MCF 10A (cell line): ENCODE data around the gene CAMTA1. TPM values are rescaled to one million over a fixed set of nuclear protein-coding genes. Genes with fewer than 3 reads are reported as not detected.

ENCODE experiments used
- BruUV-seq: library from RNA; stranded (reverse); fragments of 400-500 nt; replicated peaks from 2 replicates; lab custom pipeline; 2021; lab: Mats Ljungman, UMichigan
- CTCF ChIA-PET: fragments of 300-600 bp; sonication (Branson Sonifier 250); formaldehyde crosslinking; extraction: SDS; loops from one replicate; lab custom pipeline; 2021; ENCODE audit warnings: antibody characterized with exemption, inconsistent platforms; lab: Yijun Ruan, JAX
- POLR2A ChIA-PET: fragments of 300-600, 350-650 bp; sonication (Branson Sonifier 250); formaldehyde crosslinking; extraction: SDS; loops from one replicate; lab custom pipeline; 2020; ENCODE audit warnings: antibody characterized with exemption, inconsistent platforms; lab: Yijun Ruan, JAX
- DNase-seq: peaks from one replicate; pipeline ENCODE4 v3.0.0-alpha.2; 2018; ENCODE audit not compliant: unreplicated experiment
- H3K27ac Mint-ChIP-seq: one replicate; pipeline ENCODE4 v1.8.0; 2022; ENCODE audit warnings: mild to moderate bottlenecking, low read depth, mixed read lengths; ENCODE audit not compliant: unreplicated experiment
- H3K27me3 Mint-ChIP-seq: one replicate; pipeline ENCODE4 v1.8.0; 2022; ENCODE audit warnings: mixed read lengths; ENCODE audit not compliant: insufficient read depth, unreplicated experiment
- H3K36me3 Mint-ChIP-seq: one replicate; pipeline ENCODE4 v1.8.0; 2022; ENCODE audit warnings: mild to moderate bottlenecking, moderate library complexity, mixed read lengths; ENCODE audit not compliant: insufficient read depth, unreplicated experiment
- H3K4me1 Mint-ChIP-seq: one replicate; pipeline ENCODE4 v1.8.0; 2022; ENCODE audit warnings: mixed read lengths; ENCODE audit not compliant: insufficient read depth, unreplicated experiment
- H3K4me3 Mint-ChIP-seq: one replicate; pipeline ENCODE4 v1.8.0; 2022; ENCODE audit warnings: mild to moderate bottlenecking, moderate library complexity, mixed read lengths; ENCODE audit not compliant: unreplicated experiment
- H3K9me3 Mint-ChIP-seq: one replicate; pipeline ENCODE4 v1.8.0; 2022; ENCODE audit warnings: mixed read lengths; ENCODE audit not compliant: unreplicated experiment
- intact Hi-C: fragments of 100-400 bp; cut with micrococcal nuclease; formaldehyde crosslinking; loops from 2 replicates; pipeline ENCODE4 v1.14.1; 2022
- total RNA-seq: library from RNA; stranded (reverse); gene quantifications from 2 replicates; pipeline ENCODE4 v1.2.3, GENCODE V29; 2022
- TF ChIP-seq, protein P1 (sequence below): fragments of 200-600 bp; IDR thresholded peaks from one replicate; pipeline ENCODE4 v1.8.0; 2022; ENCODE audit warnings: antibody characterized with exemption, mild to moderate bottlenecking; ENCODE audit not compliant: unreplicated experiment

Gene CAMTA1
- total RNA-seq, 1 experiment from 2014 or later, result 74.1 TPM

DNA sequence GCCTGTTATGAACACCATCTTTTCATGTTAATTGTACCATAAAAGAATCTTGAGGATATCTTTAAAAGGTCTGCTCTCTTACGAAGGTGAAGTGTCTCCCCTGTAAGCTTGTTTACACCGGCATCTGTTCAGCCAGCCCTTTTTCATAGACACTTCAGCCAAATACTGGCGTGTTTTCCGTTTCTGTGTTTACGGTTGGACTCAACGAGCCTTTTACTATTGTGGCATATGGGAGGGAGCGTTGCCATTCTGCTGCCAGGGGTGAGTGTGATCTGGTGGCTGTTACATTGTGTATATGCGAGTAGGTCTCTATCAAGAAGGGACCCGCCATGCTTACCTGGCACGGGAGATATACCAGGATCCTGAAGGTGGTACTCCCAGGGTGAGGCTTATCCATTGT, 433.8 kb downstream of the CAMTA1 start:
- no peaks in the 10 kb centered on the region for H3K9me3 Mint-ChIP-seq
- intact Hi-C loops, result loop anchor here (2.0 kb wide), 1 partner anchor 500 kb away; no protein-coding TSS in a partner anchor
- no peak overlapping the region for H3K27ac Mint-ChIP-seq
- CTCF ChIA-PET, result interaction anchor here (0.6 to 1.9 kb wide), 4 partner anchors 8 to 1217 kb away, joined by 3 to 8 read pairs (median 3); no protein-coding TSS in a partner anchor
- no TSS peak for BruUV-seq
- no peaks in the 10 kb centered on the region for H3K36me3 Mint-ChIP-seq
- peaks cover 22% of the 10 kb centered on the region for H3K27me3 Mint-ChIP-seq
- peaks cover 6% of the 10 kb centered on the region for H3K4me1 Mint-ChIP-seq
- DNase-seq, result no peak
- POLR2A ChIA-PET, result no interaction called here
- H3K4me3 Mint-ChIP-seq, result no peak overlapping the region
- TF ChIP-seq, protein P1, sequence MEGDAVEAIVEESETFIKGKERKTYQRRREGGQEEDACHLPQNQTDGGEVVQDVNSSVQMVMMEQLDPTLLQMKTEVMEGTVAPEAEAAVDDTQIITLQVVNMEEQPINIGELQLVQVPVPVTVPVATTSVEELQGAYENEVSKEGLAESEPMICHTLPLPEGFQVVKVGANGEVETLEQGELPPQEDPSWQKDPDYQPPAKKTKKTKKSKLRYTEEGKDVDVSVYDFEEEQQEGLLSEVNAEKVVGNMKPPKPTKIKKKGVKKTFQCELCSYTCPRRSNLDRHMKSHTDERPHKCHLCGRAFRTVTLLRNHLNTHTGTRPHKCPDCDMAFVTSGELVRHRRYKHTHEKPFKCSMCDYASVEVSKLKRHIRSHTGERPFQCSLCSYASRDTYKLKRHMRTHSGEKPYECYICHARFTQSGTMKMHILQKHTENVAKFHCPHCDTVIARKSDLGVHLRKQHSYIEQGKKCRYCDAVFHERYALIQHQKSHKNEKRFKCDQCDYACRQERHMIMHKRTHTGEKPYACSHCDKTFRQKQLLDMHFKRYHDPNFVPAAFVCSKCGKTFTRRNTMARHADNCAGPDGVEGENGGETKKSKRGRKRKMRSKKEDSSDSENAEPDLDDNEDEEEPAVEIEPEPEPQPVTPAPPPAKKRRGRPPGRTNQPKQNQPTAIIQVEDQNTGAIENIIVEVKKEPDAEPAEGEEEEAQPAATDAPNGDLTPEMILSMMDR, result no peak

DNA sequence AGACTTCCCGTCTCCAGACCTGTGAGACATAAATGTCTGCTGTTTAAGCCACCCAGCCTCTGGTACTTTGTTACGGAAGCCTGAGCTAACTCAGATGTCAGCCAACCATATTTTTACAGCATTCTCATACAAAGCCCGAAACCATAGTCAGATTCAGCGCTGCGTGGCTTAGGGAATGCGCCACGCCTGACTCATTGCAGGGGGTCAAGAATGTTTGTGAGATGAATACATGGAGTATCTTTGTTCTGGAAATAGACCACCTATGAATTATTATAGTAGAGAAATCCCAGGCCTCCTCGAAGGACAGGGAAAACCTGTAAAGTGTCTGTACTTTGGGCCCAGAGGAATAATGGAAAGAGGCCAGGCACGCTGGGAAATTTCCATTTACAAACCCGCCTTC, 434.8 kb downstream of the CAMTA1 start:
- no TSS peak for BruUV-seq
- no peak for DNase-seq
- Mint-ChIP-seq H3K4me3 (no peak overlapping the region), H3K4me1 (peaks cover 6% of the 10 kb centered on the region), H3K9me3 (no peaks in the 10 kb centered on the region), H3K27ac (no peak overlapping the region), H3K36me3 (no peaks in the 10 kb centered on the region), H3K27me3 (peaks cover 14% of the 10 kb centered on the region)
- POLR2A ChIA-PET, result no interaction called here
- CTCF ChIA-PET, result interaction anchor here (0.6 to 1.2 kb wide), 3 partner anchors 177 to 1218 kb away, joined by 3 to 11 read pairs (median 3); no protein-coding TSS in a partner anchor
- intact Hi-C loops, result loop anchor here (5.0 kb wide), 1 partner anchor 427 kb away; no protein-coding TSS in a partner anchor
- TF ChIP-seq, protein P1, result no peak

DNA sequence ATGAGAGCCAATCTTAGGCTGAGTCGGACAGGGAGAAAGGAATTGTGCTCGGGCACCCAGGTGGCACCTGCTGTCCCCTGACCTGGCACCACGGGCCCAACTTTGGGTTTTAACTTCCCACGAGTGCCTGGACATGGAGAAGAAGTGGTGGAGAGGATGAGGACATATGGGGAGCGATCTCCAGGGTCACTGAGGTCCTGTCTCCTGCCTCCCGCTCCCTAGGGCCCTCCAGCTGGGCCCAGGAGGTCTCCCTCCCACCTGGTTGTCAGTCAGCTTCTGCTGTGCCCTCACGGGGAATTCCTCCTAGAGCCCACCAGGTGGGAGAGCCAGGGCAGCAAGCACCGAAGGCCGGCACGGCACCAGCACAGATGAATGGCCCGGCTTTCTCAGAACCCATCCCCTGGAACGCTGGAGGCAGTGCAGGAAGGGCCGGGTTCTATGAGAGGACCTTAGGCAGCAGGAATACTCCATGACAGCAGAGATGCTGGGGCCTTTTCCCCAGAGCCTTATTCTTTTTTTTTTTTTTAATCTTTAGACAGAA, 435.5 kb downstream of the CAMTA1 start:
- POLR2A ChIA-PET, result no interaction called here
- no TSS peak for BruUV-seq
- Mint-ChIP-seq H3K27me3 (peaks cover 7% of the 10 kb centered on the region), H3K4me3 (no peak overlapping the region), H3K9me3 (no peaks in the 10 kb centered on the region), H3K4me1 (peaks cover 6% of the 10 kb centered on the region), H3K27ac (no peak overlapping the region), H3K36me3 (peaks cover 3% of the 10 kb centered on the region)
- intact Hi-C loops, result loop anchor here (5.0 kb wide), 1 partner anchor 427 kb away; no protein-coding TSS in a partner anchor
- no peak for DNase-seq
- TF ChIP-seq, protein P1, result no peak
- CTCF ChIA-PET, result interaction anchor here (0.6 to 2.4 kb wide), 5 partner anchors 178 to 340 kb away, joined by 3 to 9 read pairs (median 4); no protein-coding TSS in a partner anchor

DNA sequence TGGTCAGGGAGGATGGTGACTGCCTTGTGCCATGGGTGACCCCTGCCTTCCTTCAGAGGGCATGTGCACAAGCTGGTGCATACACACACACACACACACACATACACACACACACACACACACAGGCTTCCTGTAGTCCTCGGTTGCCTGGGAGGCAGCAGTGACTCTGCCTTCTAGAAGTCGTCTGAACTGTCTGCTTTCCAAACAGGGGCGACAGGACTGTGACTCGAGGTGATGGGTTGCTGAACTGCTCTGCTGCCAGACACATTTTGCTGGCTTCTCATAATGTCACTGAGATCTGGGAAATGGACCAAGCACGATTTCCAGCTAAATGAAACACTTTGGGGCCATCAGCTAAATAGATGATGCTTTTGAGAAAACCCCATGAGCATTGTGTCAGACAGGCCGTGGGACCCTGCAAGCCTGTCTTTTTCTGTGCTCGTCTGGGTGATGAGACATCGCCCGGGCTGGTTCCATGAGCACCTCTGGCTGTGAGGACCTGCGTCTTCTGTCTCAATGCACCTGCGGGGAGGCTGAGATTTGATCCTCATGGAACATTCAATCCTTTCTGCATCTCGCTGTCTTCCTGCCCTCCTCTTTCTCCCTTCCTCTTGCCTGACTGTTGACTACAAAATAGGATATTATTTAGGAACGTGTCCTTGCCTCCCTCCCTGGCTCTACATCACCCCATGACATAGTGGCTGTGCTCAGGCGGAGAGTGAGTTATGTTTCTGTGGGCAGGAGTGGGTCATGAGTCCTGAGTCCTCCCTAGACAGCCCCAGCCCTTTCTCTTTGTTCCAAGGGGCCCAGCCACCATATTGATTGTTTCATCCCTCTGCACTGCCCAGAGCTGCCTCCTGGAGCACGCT, 436.8 kb downstream of the CAMTA1 start:
- TF ChIP-seq, protein P1, result no peak
- intact Hi-C loops, result loop anchor here (5.0 kb wide), 1 partner anchor 425 kb away; no protein-coding TSS in a partner anchor
- no peaks in the 10 kb centered on the region for H3K27me3 Mint-ChIP-seq
- CTCF ChIA-PET, result interaction anchor here (0.6 to 2.4 kb wide), 2 partner anchors 179 to 419 kb away, joined by 3 to 9 read pairs; no protein-coding TSS in a partner anchor
- peaks cover 5% of the 10 kb centered on the region for H3K36me3 Mint-ChIP-seq
- no peaks in the 10 kb centered on the region for H3K9me3 Mint-ChIP-seq
- H3K4me3 Mint-ChIP-seq, result no peak overlapping the region
- DNase-seq, result no peak
- peaks cover 6% of the 10 kb centered on the region for H3K4me1 Mint-ChIP-seq
- no TSS peak for BruUV-seq
- POLR2A ChIA-PET, result no interaction called here
- H3K27ac Mint-ChIP-seq, result no peak overlapping the region
